Thoracic aorta (tissue), 2 donors: ENCODE measurements around the gene ACSL3. TPM values are rescaled to one million over a fixed set of nuclear protein-coding genes. Genes with fewer than 3 reads are reported as not detected.

Experiments used
- ATAC-seq: fragments of 150-250 bp; one replicate; pipeline ENCODE4 v1.8.0; 2017; ENCODE audit warnings: low read depth; ENCODE audit not compliant: insufficient number of reproducible peaks, low FRiP score
- DNase-seq: peaks from one replicate; pipeline ENCODE4 v3.0.0-alpha.2; 2020; ENCODE audit warnings: low spot score
- H3K27ac ChIP-seq, 2 donors: fragments of 200-600 bp; sonication (generic); 1 replicate in 1 of 2; 2 replicates in 1 of 2; pipeline ENCODE4 v1.5.1; 2016; ENCODE audit warnings: mild to moderate bottlenecking in 2 of 2, moderate library complexity in 2 of 2
- H3K27me3 ChIP-seq: fragments of 200-600 bp; sonication (generic); replicated peaks from 2 replicates; pipeline ENCODE4 v1.6.0; 2016; ENCODE audit warnings: mild to moderate bottlenecking; ENCODE audit not compliant: insufficient read depth
- H3K36me3 ChIP-seq: fragments of 200-600 bp; sonication (generic); one replicate; pipeline ENCODE4 v1.5.1; 2016
- H3K4me1 ChIP-seq, 2 donors: fragments of 200-600 bp; sonication (generic); 1 replicate in 1 of 2; 2 replicates in 1 of 2; pipeline versions ENCODE4 v1.5.1 to v1.6.0; 2016; ENCODE audit warnings: low read depth in 2 of 2, mild to moderate bottlenecking in 1 of 2; ENCODE audit not compliant: control insufficient read depth in 1 of 2
- H3K4me3 ChIP-seq: fragments of 200-600 bp; sonication (generic); 2 replicates; pipeline ENCODE4 v1.5.1; 2016; ENCODE audit warnings: mild to moderate bottlenecking
- H3K9me3 ChIP-seq: fragments of 200-600 bp; sonication (generic); 2 replicates; pipeline ENCODE4 v1.5.1; 2016
- CTCF ChIP-seq: fragments of 200-600 bp; sonication (generic); IDR thresholded peaks from one replicate; pipeline ENCODE4 v1.5.1; 2019; ENCODE audit warnings: antibody characterized with exemption
- total RNA-seq, 2 donors: library from RNA; depleted of rRNA; stranded (reverse); fragments of >200 nt; gene quantifications; one replicate each; pipeline versions ENCODE4 v1.1.0 to v1.2.3, GENCODE V29; 2016

Gene ACSL3
- total RNA-seq, 2 donors from 2014 or later = 65.1 to 79.0 TPM

- no peaks in the 10 kb centered on the region for H3K9me3 ChIP-seq
- no peak for TF ChIP-seq CTCF
- H3K4me3 ChIP-seq = no peak overlapping the region
- no peaks in the 10 kb centered on the region for H3K36me3 ChIP-seq
- no peak overlapping the region for H3K27ac ChIP-seq
- no peak for DNase-seq
- no peak for ATAC-seq
- H3K27me3 ChIP-seq = no peaks in the 10 kb centered on the region
- H3K4me1 ChIP-seq = peaks cover 18 to 40% of the 10 kb centered on the region in 2 donors
These were observed 16.9 kb downstream of the ACSL3 start for GRCh38 chr2:222877556-222878300.

- H3K4me1 ChIP-seq = peaks cover 22 to 43% of the 10 kb centered on the region in 2 donors
- ATAC-seq = no peak
- no peak for DNase-seq
- no peaks in the 10 kb centered on the region for H3K9me3 ChIP-seq
- TF ChIP-seq CTCF = no peak
- no peaks in the 10 kb centered on the region for H3K36me3 ChIP-seq
- H3K27me3 ChIP-seq = no peaks in the 10 kb centered on the region
- no peak overlapping the region for H3K4me3 ChIP-seq
- H3K27ac ChIP-seq = no peak overlapping the region
These were observed 17.6 kb downstream of the ACSL3 start for GRCh38 chr2:222878301-222878876.

GRCh38 chr2:222878877-222879603, 18.2 kb downstream of the ACSL3 start:
- no peaks in the 10 kb centered on the region for H3K9me3 ChIP-seq
- ATAC-seq = no peak

GRCh38 chr2:222879604-222879933, 18.7 kb downstream of the ACSL3 start:
- H3K4me3 ChIP-seq = no peak overlapping the region
- H3K9me3 ChIP-seq = no peaks in the 10 kb centered on the region
- ATAC-seq (no peak), DNase-seq (no peak)
- no peaks in the 10 kb centered on the region for H3K36me3 ChIP-seq
- no peaks in the 10 kb centered on the region for H3K27me3 ChIP-seq
- no peak overlapping the region for H3K27ac ChIP-seq
- TF ChIP-seq CTCF = no peak
- H3K4me1 ChIP-seq = peaks cover 34 to 52% of the 10 kb centered on the region in 2 donors

More at GRCh38 chr2:222878877-222879603, 18.2 kb downstream of the ACSL3 start:
- Histone ChIP-seq H3K27me3 (no peaks in the 10 kb centered on the region), H3K4me1 (peaks cover 29 to 49% of the 10 kb centered on the region in 2 donors), H3K36me3 (no peaks in the 10 kb centered on the region), H3K4me3 (no peak overlapping the region), H3K27ac (no peak overlapping the region)
- no peak for DNase-seq
- no peak for TF ChIP-seq CTCF

- no peak overlapping the region for H3K4me3 ChIP-seq
- peaks cover 46 to 60% of the 10 kb centered on the region in 2 donors for H3K4me1 ChIP-seq
- H3K27ac ChIP-seq = no peak overlapping the region
- H3K36me3 ChIP-seq = no peaks in the 10 kb centered on the region
- ATAC-seq = no peak
- no peak for TF ChIP-seq CTCF
- DNase-seq = no peak
- no peaks in the 10 kb centered on the region for H3K9me3 ChIP-seq
- H3K27me3 ChIP-seq = no peaks in the 10 kb centered on the region
These were observed 21.7 kb downstream of the ACSL3 start for GRCh38 chr2:222882484-222882928.
